ENCODE data around the gene UST.
"Not testable (repeated sequence)": the region's sequence is repeated elsewhere in the genome, so short reads cannot be mapped to it uniquely, and the experiment has no call there.

Gene UST

DNA sequence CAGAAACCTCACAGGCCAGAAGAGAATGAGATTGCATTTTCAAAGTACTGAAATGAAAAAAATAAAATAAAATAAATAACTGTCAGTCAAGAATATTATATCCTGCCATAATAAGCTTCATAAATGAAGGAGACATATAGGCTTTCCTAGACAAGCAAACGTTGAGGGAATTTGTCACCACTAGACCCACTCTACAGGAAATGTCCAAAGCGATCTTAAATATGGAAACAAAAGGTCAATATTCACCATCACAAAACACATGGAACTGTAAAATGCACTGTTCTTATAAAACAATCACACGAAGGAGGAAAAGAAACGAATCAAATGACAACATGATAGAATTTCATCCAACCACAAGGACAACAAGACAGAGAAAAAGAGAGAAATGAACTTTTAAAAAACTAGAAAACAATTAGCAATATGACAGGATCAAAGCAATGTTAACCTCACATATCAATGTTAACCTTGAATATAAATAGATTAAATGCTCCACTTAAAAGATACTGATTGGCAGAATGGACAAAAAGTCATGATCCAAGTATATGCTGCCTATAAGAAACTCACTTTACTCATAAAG is 352.0 kb downstream of the UST start:
- in situ Hi-C loops (cut with HindIII; ENCODE audit: low sequenced_read_pairs) = loop anchor here (25.0 kb wide), 2 partner anchors 239 to 314 kb away; partner anchors contain the start of gene SUMO4

GRCh38 chr6:149102324-149102723 is 355.5 kb downstream of the UST start:
- in situ Hi-C loops (cut with HindIII; ENCODE audit: low sequenced_read_pairs) = no loop called here

- in situ Hi-C loops (cut with HindIII; ENCODE audit: low sequenced_read_pairs) = not testable (repeated sequence)
Observed at GRCh38 chr6:149103950-149104349, 357.1 kb downstream of the UST start.

- in situ Hi-C loops (cut with HindIII; ENCODE audit: low sequenced_read_pairs) = no loop called here
Observed at GRCh38 chr6:149107520-149107919, 360.7 kb downstream of the UST start.

GRCh38 chr6:149108038-149108748 is 361.4 kb downstream of the UST start:
- in situ Hi-C loops (cut with HindIII; ENCODE audit: low sequenced_read_pairs) = no loop called here

GRCh38 chr6:149108749-149109100 is 361.9 kb downstream of the UST start:
- in situ Hi-C loops (cut with HindIII; ENCODE audit: low sequenced_read_pairs) = no loop called here

DNA sequence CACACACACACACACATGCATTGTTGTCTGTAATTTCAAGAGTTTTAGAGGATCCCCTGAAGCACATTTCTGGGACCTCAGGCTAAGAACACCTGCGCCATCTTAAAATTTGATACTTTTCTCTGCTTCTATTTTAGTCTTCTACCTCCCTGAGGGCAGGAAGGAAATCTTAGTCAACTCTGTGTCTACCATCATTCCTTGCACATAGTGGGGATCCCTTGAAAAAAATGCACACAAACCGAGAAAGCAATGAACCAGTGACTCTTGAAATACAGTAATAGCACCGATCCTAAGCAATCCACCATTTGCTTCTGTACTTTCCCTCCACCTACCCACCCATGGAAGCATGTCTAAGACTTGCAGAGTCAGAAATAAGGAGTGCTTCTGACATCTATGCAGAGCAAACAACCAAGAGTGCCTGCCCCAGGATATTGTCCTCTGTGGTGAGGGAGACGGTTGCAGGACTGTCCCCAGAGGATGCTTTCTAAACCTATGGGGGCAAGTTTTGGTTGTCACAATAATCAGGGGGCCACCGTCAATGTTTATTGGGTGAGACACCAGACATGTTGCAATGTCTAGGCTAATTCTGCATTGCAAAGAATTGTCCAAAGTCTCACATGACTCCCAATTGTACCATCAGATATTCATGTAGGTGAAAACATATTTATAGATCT is 362.7 kb downstream of the UST start:
- in situ Hi-C loops (cut with HindIII; ENCODE audit: low sequenced_read_pairs) = no loop called here

DNA sequence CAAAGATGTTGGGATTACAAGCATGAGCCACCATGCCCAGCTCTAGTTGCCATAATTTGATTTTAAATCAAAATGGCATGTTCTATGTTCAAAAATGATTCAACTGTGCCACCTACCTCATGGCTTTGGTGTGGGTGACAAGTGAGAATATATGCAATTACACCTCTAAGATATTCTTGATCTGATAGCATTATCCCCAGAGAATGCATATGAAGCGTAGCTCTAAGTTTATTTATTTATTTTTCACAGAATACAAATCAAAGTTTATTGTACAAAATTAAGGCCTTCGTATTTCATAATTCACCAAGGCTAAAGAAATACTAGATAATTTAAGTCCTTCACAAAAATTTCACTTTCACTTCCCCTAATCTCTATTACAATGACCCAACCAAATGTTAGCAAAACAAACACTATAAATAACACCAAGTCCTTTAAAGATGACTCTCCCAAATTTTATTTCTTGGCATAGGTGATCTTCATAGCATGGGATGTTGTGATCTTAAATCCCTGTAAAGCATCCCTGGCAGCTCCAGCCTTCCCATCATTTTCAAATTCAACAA is 364.8 kb downstream of the UST start:
- in situ Hi-C loops (cut with HindIII; ENCODE audit: low sequenced_read_pairs) = no loop called here

DNA sequence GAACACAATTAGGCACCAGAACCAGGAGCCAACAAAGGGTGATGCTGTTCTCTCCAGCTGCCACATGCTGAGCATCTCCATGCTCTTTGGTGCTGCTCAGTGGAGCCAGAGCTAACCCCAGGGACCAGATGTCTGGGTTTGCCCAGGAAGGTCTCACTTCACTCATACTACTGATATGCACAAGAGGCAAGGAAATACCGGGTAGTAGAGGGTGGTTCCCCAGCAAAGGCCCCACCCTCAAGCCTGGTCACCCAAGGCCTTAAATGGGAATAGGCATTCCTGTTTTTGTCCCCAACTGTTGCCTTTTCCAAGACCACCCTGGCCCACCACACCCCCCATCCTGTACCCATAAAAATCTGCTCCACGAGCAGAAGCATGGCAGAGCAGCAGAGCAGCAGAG is 366.1 kb downstream of the UST start:
- in situ Hi-C loops (cut with HindIII; ENCODE audit: low sequenced_read_pairs) = no loop called here

DNA sequence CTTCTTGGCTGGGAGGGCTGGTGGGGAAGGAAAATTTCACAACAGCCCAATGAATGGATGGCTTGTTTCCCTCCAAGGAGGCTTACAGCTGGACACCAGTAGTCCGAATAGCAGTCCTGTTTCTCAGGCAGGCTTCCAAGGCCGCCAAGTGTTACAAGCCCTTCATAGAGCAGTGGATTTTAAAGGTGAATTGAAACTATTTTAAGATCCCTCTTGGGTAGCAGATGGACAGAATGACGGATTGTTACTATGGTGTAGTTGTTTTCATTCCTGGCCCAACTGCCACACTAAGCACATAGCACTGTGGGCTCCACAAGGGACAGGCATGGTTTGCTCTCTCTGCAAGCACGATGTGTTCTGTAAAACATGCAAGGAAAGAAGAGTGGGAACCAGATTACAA is 367.3 kb downstream of the UST start:
- in situ Hi-C loops (cut with HindIII; ENCODE audit: low sequenced_read_pairs) = no loop called here

- in situ Hi-C loops (cut with HindIII; ENCODE audit: low sequenced_read_pairs) = no loop called here
Observed at GRCh38 chr6:149118737-149119653, 372.2 kb downstream of the UST start.

DNA sequence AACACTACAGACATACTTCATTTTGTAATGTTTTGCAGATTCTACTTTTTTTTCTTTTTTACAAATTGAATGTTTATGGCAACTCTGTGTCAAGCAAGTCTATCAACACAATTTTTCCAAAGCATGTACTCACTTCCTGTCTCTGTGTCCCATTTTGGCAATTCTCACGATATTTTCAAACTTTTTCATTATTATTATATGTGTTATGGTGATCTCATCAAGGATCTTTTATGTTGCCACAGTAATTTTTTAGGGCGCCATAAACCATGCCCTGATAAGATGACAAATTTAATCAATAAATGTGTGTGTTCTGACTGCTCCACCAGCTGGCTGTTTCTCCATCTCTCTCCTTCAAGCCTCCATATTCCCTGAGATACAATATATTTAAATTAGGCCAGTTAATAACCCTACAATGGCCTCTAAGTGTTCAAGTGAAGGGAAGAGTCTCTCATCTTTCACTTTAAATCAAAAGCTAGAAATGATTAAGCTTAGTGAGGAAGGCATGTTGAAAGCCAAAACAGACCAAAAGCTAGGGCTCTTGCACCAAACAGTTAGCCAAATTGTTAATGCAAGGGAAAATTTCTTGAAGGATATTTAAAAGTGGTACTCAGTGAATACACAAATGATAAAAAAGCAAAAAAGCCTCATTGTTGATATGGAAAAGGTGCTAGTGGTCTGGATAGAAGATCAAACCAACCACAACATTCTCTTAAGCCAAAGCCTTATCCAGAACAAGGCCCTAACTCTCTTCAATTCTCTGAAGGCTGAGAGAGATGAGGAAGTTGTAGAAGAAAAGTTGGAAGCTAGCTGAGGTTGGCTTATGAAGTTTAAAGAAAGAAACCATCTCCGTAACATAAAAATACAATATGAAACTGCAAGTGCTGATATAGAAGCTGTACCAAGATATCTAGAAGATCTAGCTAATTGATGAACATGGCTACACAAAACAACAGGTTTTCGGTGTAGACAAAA is 376.3 kb downstream of the UST start:
- in situ Hi-C loops (cut with HindIII; ENCODE audit: low sequenced_read_pairs) = no loop called here

GRCh38 chr6:149125309-149125708 is 378.5 kb downstream of the UST start:
- in situ Hi-C loops (cut with HindIII; ENCODE audit: low sequenced_read_pairs) = no loop called here

All from DLD1 (cell line).